Stimulated activated naive B cell treated with anti-CD40 and anti-IgM and Interleukin-4, amounts not matched to agents 10 μg/mL and 1 μg/mL and 100 μg/mL, for 72 hours (primary cell): Measurements from ENCODE around the gene CSNK2A1.

Source experiments
- ATAC-seq, 2 donors: fragments of 150-1000 bp; cut with Tn5 transposase; replicated peaks; 2 replicates each; pipeline ENCODE4 v1.10.0; 2021; ENCODE audit warnings: moderate library complexity in 1 of 2
- DNase-seq: peaks from one replicate; pipeline ENCODE4 v3.0.0; 2021
- H3K27ac Mint-ChIP-seq: one replicate; pipeline ENCODE4 v1.8.0; 2022; ENCODE audit warnings: mild to moderate bottlenecking, mixed read lengths
- H3K27me3 Mint-ChIP-seq, 2 donors: one replicate each; pipeline ENCODE4 v1.8.0; 2022; ENCODE audit warnings: mixed read lengths in 2 of 2
- H3K36me3 Mint-ChIP-seq, 2 donors: one replicate each; pipeline ENCODE4 v1.8.0; 2022; ENCODE audit warnings: mixed read lengths in 2 of 2, mild to moderate bottlenecking in 1 of 2
- H3K4me1 Mint-ChIP-seq, 2 donors: one replicate each; pipeline ENCODE4 v1.8.0; 2022; ENCODE audit warnings: mixed read lengths in 2 of 2, mild to moderate bottlenecking in 1 of 2
- H3K4me3 Mint-ChIP-seq, 2 donors: one replicate each; pipeline ENCODE4 v1.8.0; 2022; ENCODE audit warnings: mild to moderate bottlenecking in 2 of 2, mixed read lengths in 2 of 2, moderate library complexity in 1 of 2
- H3K9me3 Mint-ChIP-seq, 2 donors: one replicate each; pipeline ENCODE4 v1.8.0; 2022; ENCODE audit warnings: mixed read lengths in 2 of 2, mild to moderate bottlenecking in 1 of 2

The CSNK2A1 gene

GRCh38 chr20:573414-574296, 30.1 kb upstream of the CSNK2A1 start:
- H3K9me3 Mint-ChIP-seq: no peaks in the 10 kb centered on the region
- DNase-seq (no peak), ATAC-seq (no peak)
- H3K27me3 Mint-ChIP-seq: peaks cover 39% of the 10 kb centered on the region in 2 donors
- H3K27ac Mint-ChIP-seq: no peak overlapping the region
- no peaks in the 10 kb centered on the region for H3K4me1 Mint-ChIP-seq
- H3K36me3 Mint-ChIP-seq: no peaks in the 10 kb centered on the region
- H3K4me3 Mint-ChIP-seq: no peak overlapping the region

- DNase-seq (no peak), ATAC-seq (no peak)
- Mint-ChIP-seq H3K4me1 (no peaks in the 10 kb centered on the region), H3K9me3 (no peaks in the 10 kb centered on the region), H3K27ac (no peak overlapping the region), H3K4me3 (no peak overlapping the region), H3K27me3 (peaks cover 41 to 44% of the 10 kb centered on the region in 2 donors), H3K36me3 (no peaks in the 10 kb centered on the region)
Measured at GRCh38 chr20:572727-573126, 29.1 kb upstream of the CSNK2A1 start.

- no peak overlapping the region for H3K27ac Mint-ChIP-seq
- H3K4me1 Mint-ChIP-seq: no peaks in the 10 kb centered on the region
- peaks cover 47 to 53% of the 10 kb centered on the region in 2 donors for H3K27me3 Mint-ChIP-seq
- H3K36me3 Mint-ChIP-seq: no peaks in the 10 kb centered on the region
- DNase-seq (no peak), ATAC-seq (no peak)
- H3K4me3 Mint-ChIP-seq: no peak overlapping the region
- no peaks in the 10 kb centered on the region for H3K9me3 Mint-ChIP-seq
Measured at GRCh38 chr20:571754-572441, 28.3 kb upstream of the CSNK2A1 start.

GRCh38 chr20:568673-569415, 25.3 kb upstream of the CSNK2A1 start:
- no peaks in the 10 kb centered on the region for H3K9me3 Mint-ChIP-seq
- ATAC-seq (no peak), DNase-seq (no peak)
- no peaks in the 10 kb centered on the region for H3K4me1 Mint-ChIP-seq
- no peaks in the 10 kb centered on the region for H3K36me3 Mint-ChIP-seq
- H3K27ac Mint-ChIP-seq: no peak overlapping the region
- H3K4me3 Mint-ChIP-seq: no peak overlapping the region
- peaks cover 38 to 42% of the 10 kb centered on the region in 2 donors for H3K27me3 Mint-ChIP-seq

GRCh38 chr20:568097-568652, 24.6 kb upstream of the CSNK2A1 start:
- H3K27ac Mint-ChIP-seq: no peak overlapping the region
- peaks cover 33 to 36% of the 10 kb centered on the region in 2 donors for H3K27me3 Mint-ChIP-seq
- H3K36me3 Mint-ChIP-seq: no peaks in the 10 kb centered on the region
- no peak overlapping the region for H3K4me3 Mint-ChIP-seq
- H3K9me3 Mint-ChIP-seq: no peaks in the 10 kb centered on the region
- H3K4me1 Mint-ChIP-seq: no peaks in the 10 kb centered on the region
- DNase-seq (no peak), ATAC-seq (no peak)

- Mint-ChIP-seq H3K4me1 (peaks cover 0 to 1% of the 10 kb centered on the region in 2 donors), H3K9me3 (no peaks in the 10 kb centered on the region), H3K27me3 (peaks cover 29 to 45% of the 10 kb centered on the region in 2 donors), H3K27ac (peak overlapping the region; percentile 7), H3K4me3 (no peak overlapping the region), H3K36me3 (no peaks in the 10 kb centered on the region)
- ATAC-seq (no peak), DNase-seq (no peak)
Measured at GRCh38 chr20:564192-564591, 20.6 kb upstream of the CSNK2A1 start.

- ATAC-seq: no peak
Measured at GRCh38 chr20:563187-563586, 19.6 kb upstream of the CSNK2A1 start.

GRCh38 chr20:562232-562897, 18.8 kb upstream of the CSNK2A1 start:
- no peak overlapping the region for H3K4me3 Mint-ChIP-seq

More at GRCh38 chr20:563187-563586, 19.6 kb upstream of the CSNK2A1 start:
- H3K36me3 Mint-ChIP-seq: no peaks in the 10 kb centered on the region
- DNase-seq: no peak
- H3K27me3 Mint-ChIP-seq: peaks cover 24 to 38% of the 10 kb centered on the region in 2 donors
- no peak overlapping the region for H3K4me3 Mint-ChIP-seq
- no peaks in the 10 kb centered on the region for H3K9me3 Mint-ChIP-seq
- peaks cover 0 to 1% of the 10 kb centered on the region in 2 donors for H3K4me1 Mint-ChIP-seq
- no peak overlapping the region for H3K27ac Mint-ChIP-seq

GRCh38 chr20:561437-562231, 18.0 kb upstream of the CSNK2A1 start:
- H3K27me3 Mint-ChIP-seq: peaks cover 20 to 33% of the 10 kb centered on the region in 2 donors
- ATAC-seq: peak; percentile 74 to 77
- H3K27ac Mint-ChIP-seq: no peak overlapping the region
- peak; percentile 34 for DNase-seq
- H3K36me3 Mint-ChIP-seq: no peaks in the 10 kb centered on the region
- H3K9me3 Mint-ChIP-seq: no peaks in the 10 kb centered on the region
- H3K4me3 Mint-ChIP-seq: no peak overlapping the region
- peaks cover 0 to 1% of the 10 kb centered on the region in 2 donors for H3K4me1 Mint-ChIP-seq

More at GRCh38 chr20:562232-562897, 18.8 kb upstream of the CSNK2A1 start:
- H3K27me3 Mint-ChIP-seq: peaks cover 23 to 36% of the 10 kb centered on the region in 2 donors
- peaks cover 0 to 1% of the 10 kb centered on the region in 2 donors for H3K4me1 Mint-ChIP-seq
- H3K36me3 Mint-ChIP-seq: no peaks in the 10 kb centered on the region
- H3K27ac Mint-ChIP-seq: no peak overlapping the region
- DNase-seq: no peak
- ATAC-seq: no peak
- H3K9me3 Mint-ChIP-seq: no peaks in the 10 kb centered on the region

GRCh38 chr20:560680-561079, 17.1 kb upstream of the CSNK2A1 start:
- H3K36me3 Mint-ChIP-seq: no peaks in the 10 kb centered on the region
- H3K27me3 Mint-ChIP-seq: peaks cover 25 to 42% of the 10 kb centered on the region in 2 donors

GRCh38 chr20:558117-558516, 14.5 kb upstream of the CSNK2A1 start:
- Mint-ChIP-seq H3K27ac (no peak overlapping the region), H3K4me3 (no peak overlapping the region), H3K4me1 (peaks cover 0 to 1% of the 10 kb centered on the region in 2 donors), H3K27me3 (peaks cover 41 to 52% of the 10 kb centered on the region in 2 donors), H3K9me3 (no peaks in the 10 kb centered on the region), H3K36me3 (no peaks in the 10 kb centered on the region)
- DNase-seq (no peak), ATAC-seq (no peak)

More at GRCh38 chr20:560680-561079, 17.1 kb upstream of the CSNK2A1 start:
- ATAC-seq (no peak), DNase-seq (no peak)
- no peak overlapping the region for H3K27ac Mint-ChIP-seq
- no peak overlapping the region for H3K4me3 Mint-ChIP-seq
- no peaks in the 10 kb centered on the region for H3K9me3 Mint-ChIP-seq
- peaks cover 0 to 1% of the 10 kb centered on the region in 2 donors for H3K4me1 Mint-ChIP-seq

- peaks cover 46 to 59% of the 10 kb centered on the region in 2 donors for H3K27me3 Mint-ChIP-seq
- H3K9me3 Mint-ChIP-seq: no peaks in the 10 kb centered on the region
- DNase-seq: no peak
- H3K27ac Mint-ChIP-seq: no peak overlapping the region
- H3K4me3 Mint-ChIP-seq: no peak overlapping the region
- no peak for ATAC-seq
- H3K36me3 Mint-ChIP-seq: no peaks in the 10 kb centered on the region
- H3K4me1 Mint-ChIP-seq: peaks cover 0 to 1% of the 10 kb centered on the region in 2 donors
Measured at GRCh38 chr20:556984-557383, 13.4 kb upstream of the CSNK2A1 start.

GRCh38 chr20:555976-556385, 12.4 kb upstream of the CSNK2A1 start:
- Mint-ChIP-seq H3K27me3 (peaks cover 50 to 58% of the 10 kb centered on the region in 2 donors), H3K36me3 (no peaks in the 10 kb centered on the region), H3K27ac (no peak overlapping the region), H3K4me1 (no peaks in the 10 kb centered on the region), H3K4me3 (no peak overlapping the region), H3K9me3 (no peaks in the 10 kb centered on the region)
- ATAC-seq: no peak
- no peak for DNase-seq
